Stimulated activated effector memory CD8-positive, alpha-beta T cell treated with anti-CD3 and anti-CD28 coated beads, Interleukin-12 subunit alpha, Interleukin-12 subunit beta, amount 100 ng/mL, for 72 hours (primary cell): ENCODE data around the gene FOLR3.
A peak's percentile ranks its signal among the peaks of the same experiment; 100 is the strongest.
"Not testable (repeated sequence)": the region's sequence is repeated elsewhere in the genome, so short reads cannot be mapped to it uniquely, and the experiment has no call there.

Source experiments
- ATAC-seq: fragments of 150-1000 bp; cut with Tn5 transposase; 2 replicates; pipeline ENCODE4 v1.10.0; 2021
- DNase-seq, 2 donors: peaks; one replicate each; pipeline ENCODE4 v3.0.0; 2021 to 2022; ENCODE audit warnings: low spot score in 2 of 2
- H3K27ac Mint-ChIP-seq: one replicate; pipeline ENCODE4 v1.8.0; 2022; ENCODE audit warnings: mild to moderate bottlenecking, mixed read lengths
- H3K36me3 Mint-ChIP-seq: one replicate; pipeline ENCODE4 v1.8.0; 2022; ENCODE audit warnings: mild to moderate bottlenecking, mixed read lengths
- H3K4me1 Mint-ChIP-seq: one replicate; pipeline ENCODE4 v1.8.0; 2022; ENCODE audit warnings: mixed read lengths
- H3K4me3 Mint-ChIP-seq: one replicate; pipeline ENCODE4 v1.8.0; 2022; ENCODE audit warnings: mild to moderate bottlenecking, mixed read lengths
- H3K9me3 Mint-ChIP-seq: one replicate; pipeline ENCODE4 v1.8.0; 2022; ENCODE audit warnings: mixed read lengths

The FOLR3 gene

GRCh38 chr11:72135473-72135872 is at the start of gene FOLR3:
FOLR3 (plus strand) TSS chr11:72135725; CDS start chr11:72135953, 228 bp downstream.
- H3K4me3 Mint-ChIP-seq, ATAC-seq, DNase-seq, H3K36me3 Mint-ChIP-seq, H3K27ac Mint-ChIP-seq, H3K9me3 Mint-ChIP-seq: not testable (repeated sequence)
- H3K4me1 Mint-ChIP-seq, result peaks cover 21% of the 10 kb centered on the region

DNA sequence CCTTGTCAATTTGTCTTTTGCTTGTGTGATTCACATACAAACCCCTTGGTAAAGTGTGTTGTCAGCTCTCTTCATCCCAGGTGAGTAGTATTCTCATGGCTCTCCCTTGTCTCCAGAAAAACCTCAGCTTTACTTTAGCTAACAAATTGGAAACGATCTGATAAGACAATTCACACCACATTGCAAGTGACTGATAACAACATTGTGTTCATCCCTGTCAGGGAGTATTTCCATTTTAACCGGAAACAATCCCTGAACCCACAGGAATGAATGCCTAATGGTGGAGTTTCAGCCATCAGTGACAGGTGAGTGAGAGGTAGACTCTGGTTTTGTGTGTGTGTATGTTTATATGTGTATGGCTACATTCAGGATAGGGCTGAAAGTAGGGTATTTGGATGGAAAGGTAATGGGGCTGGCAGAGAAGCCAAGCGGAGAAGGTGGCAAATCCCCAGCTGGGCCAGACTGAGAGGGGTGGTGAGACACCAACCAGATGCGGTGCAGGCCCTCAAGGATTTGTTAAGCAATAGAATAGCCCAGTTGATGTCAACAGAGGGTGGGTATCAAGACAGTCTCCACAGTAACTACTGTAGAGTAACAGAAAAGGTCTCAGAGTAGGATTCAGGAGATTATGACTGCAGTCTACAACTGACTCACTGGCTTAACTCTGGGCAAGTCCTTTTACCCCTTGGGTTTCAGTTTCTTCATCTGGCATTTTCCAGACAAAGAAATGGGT is 47.3 kb upstream of the FOLR3 start:
- H3K4me3 Mint-ChIP-seq, result no peak overlapping the region
- no peaks in the 10 kb centered on the region for H3K9me3 Mint-ChIP-seq
- peaks cover 6% of the 10 kb centered on the region for H3K36me3 Mint-ChIP-seq
- H3K27ac Mint-ChIP-seq, result peak overlapping the region; percentile 8
- H3K4me1 Mint-ChIP-seq, result peaks cover 20% of the 10 kb centered on the region
- DNase-seq (no peak), ATAC-seq (peak; percentile 58)

GRCh38 chr11:72091292-72091691 is 44.2 kb upstream of the FOLR3 start:
- peaks cover 22% of the 10 kb centered on the region for H3K36me3 Mint-ChIP-seq
- DNase-seq (peak; percentile 35 to 75), ATAC-seq (peak; percentile 82)
- no peak overlapping the region for H3K4me3 Mint-ChIP-seq
- peaks cover 11% of the 10 kb centered on the region for H3K4me1 Mint-ChIP-seq
- H3K27ac Mint-ChIP-seq, result peak overlapping the region; percentile 70
- no peaks in the 10 kb centered on the region for H3K9me3 Mint-ChIP-seq

DNA sequence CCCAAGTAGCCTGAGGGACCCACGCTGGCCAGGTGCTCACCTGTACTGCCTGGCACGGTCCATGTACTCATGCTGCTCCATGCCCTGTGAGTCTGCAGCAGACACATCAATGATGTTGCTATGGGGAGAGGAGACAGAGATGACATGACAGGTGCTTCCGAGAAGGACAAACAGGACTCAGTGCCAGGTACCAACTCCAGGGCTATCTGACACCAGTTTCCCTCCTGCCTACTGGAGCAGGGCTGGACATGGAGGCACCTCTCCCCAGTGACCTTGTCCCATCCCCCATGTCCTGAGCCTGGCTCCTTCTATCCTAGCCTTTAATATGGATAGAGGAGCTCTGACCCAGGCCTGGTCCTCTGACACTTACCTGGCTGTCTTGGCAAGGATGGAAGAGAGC is 36.8 kb upstream of the FOLR3 start:
- Mint-ChIP-seq H3K4me3 (no peak overlapping the region), H3K4me1 (peaks cover 30% of the 10 kb centered on the region), H3K27ac (peak overlapping the region; percentile 95), H3K9me3 (no peaks in the 10 kb centered on the region), H3K36me3 (peaks cover 50% of the 10 kb centered on the region)
- DNase-seq (no peak), ATAC-seq (no peak)

GRCh38 chr11:72100009-72100408 is 35.5 kb upstream of the FOLR3 start:
- Mint-ChIP-seq H3K4me3 (no peak overlapping the region), H3K4me1 (peaks cover 38% of the 10 kb centered on the region), H3K27ac (peak overlapping the region; percentile 95), H3K36me3 (peaks cover 49% of the 10 kb centered on the region), H3K9me3 (no peaks in the 10 kb centered on the region)
- no peak for DNase-seq
- no peak for ATAC-seq

- ATAC-seq (no peak), DNase-seq (no peak)
- Mint-ChIP-seq H3K4me3 (no peak overlapping the region), H3K4me1 (peaks cover 38% of the 10 kb centered on the region), H3K27ac (peak overlapping the region; percentile 95), H3K9me3 (no peaks in the 10 kb centered on the region), H3K36me3 (peaks cover 44% of the 10 kb centered on the region)
Observed at GRCh38 chr11:72100462-72100861, 35.1 kb upstream of the FOLR3 start.

GRCh38 chr11:72102162-72102561 is 33.4 kb upstream of the FOLR3 start:
- H3K4me1 Mint-ChIP-seq, result peaks cover 38% of the 10 kb centered on the region
- peak overlapping the region; percentile 95 for H3K27ac Mint-ChIP-seq
- H3K4me3 Mint-ChIP-seq, result peak overlapping the region; percentile 84
- H3K36me3 Mint-ChIP-seq, result peaks cover 33% of the 10 kb centered on the region
- ATAC-seq, result no peak
- H3K9me3 Mint-ChIP-seq, result no peaks in the 10 kb centered on the region
- no peak for DNase-seq

DNA sequence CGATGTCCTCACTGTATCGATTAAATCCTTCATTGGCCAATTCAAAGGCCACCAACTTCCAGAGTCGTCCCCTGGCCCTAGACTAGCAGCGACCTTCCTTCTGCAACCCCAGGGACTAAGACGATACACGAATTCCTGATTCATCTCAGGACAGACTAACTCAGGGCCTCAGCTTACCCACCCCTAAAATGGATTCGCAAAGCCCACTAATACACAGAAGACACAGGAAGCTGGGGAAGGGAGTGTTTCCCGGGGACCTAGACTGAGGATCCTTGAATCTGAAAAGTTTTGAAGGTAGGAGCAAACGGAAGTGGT is 32.9 kb upstream of the FOLR3 start:
- H3K36me3 Mint-ChIP-seq, result peaks cover 29% of the 10 kb centered on the region
- no peak for DNase-seq
- H3K4me3 Mint-ChIP-seq, result peak overlapping the region; percentile 84
- ATAC-seq, result peak; percentile 33
- H3K4me1 Mint-ChIP-seq, result peaks cover 38% of the 10 kb centered on the region
- H3K27ac Mint-ChIP-seq, result peak overlapping the region; percentile 95
- no peaks in the 10 kb centered on the region for H3K9me3 Mint-ChIP-seq

- H3K4me1 Mint-ChIP-seq, result peaks cover 38% of the 10 kb centered on the region
- peaks cover 23% of the 10 kb centered on the region for H3K36me3 Mint-ChIP-seq
- DNase-seq, result peak; percentile 88 to 99
- peak within 1 kb of the TSS; percentile 95 for H3K27ac Mint-ChIP-seq
- ATAC-seq, result peak; percentile 96
- H3K4me3 Mint-ChIP-seq, result peak within 1 kb of the TSS; percentile 84
- no peaks in the 10 kb centered on the region for H3K9me3 Mint-ChIP-seq
Observed at GRCh38 chr11:72102946-72103753, 32.4 kb upstream of the FOLR3 start, which contains the start of gene LAMTOR1. LAMTOR1 (minus strand) TSS chr11:72103297; CDS start chr11:72103224, 73 bp downstream.

DNA sequence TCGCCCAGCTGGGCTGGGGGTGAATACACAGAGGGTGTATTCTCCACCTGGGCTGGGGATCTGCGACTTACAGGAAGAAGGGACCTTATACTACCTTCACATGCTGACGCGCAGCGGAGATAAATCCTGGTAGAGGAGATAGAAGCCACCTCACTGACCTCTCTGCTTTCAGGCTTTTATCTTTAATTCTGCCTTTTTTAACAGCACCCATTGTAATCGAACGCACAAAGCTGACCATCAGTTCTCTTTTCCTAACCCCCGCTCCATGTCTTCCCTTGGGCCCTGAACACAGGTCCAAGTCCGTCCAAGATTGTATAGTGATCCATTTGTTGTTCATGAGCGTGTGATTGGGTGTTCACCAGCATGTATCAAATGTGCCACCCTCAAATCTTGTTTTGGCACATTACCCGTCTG is 31.8 kb upstream of the FOLR3 start:
- H3K36me3 Mint-ChIP-seq, result peaks cover 19% of the 10 kb centered on the region
- DNase-seq, result no peak
- peaks cover 38% of the 10 kb centered on the region for H3K4me1 Mint-ChIP-seq
- no peaks in the 10 kb centered on the region for H3K9me3 Mint-ChIP-seq
- peak overlapping the region; percentile 84 for H3K4me3 Mint-ChIP-seq
- no peak for ATAC-seq
- H3K27ac Mint-ChIP-seq, result peak overlapping the region; percentile 95

- no peak within 1 kb of the TSS for H3K4me3 Mint-ChIP-seq
- peaks cover 33% of the 10 kb centered on the region for H3K4me1 Mint-ChIP-seq
Observed at GRCh38 chr11:72105888-72106287, 29.6 kb upstream of the FOLR3 start, which contains the start of gene TOMT. TOMT (plus strand) TSS chr11:72105924; CDS start chr11:72105952, 28 bp downstream.

DNA sequence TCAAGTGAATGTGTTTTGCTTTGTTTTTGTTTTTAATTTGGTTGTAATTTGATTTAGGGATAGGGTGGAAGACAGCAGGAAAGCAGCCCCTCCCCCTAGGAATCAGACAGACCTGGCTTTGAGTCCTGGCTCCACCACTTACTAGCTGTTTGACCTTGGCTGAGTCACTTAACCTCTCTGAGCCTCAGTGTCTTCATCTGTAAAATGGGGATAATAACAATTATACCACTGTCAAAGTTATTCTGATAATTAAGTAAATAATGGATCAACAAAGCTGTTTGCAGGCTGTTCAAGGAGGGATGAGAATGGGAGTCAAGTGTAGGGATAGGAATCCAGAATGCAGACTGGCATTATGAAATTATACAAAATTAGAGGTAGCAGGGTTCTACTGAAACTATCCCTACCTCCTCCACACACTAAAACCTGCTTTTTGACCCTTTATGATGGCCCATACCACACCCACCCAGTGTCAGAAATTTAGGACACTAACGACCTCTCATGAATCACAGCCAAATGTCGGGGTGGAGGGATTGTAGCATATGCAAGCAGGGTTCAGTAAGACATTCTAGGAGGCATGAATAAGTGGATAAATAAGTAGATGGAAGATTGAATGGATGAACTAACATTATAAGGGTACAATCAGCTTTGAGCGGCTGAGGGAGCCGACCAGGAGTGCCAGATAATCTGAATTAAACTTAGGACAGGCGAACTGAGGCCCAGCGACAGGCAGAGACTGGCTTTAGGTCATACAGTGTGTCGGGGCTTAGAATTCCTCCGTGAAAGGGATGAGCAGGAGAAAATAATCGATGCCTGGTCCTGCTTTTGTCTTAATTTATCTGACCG is 24.0 kb upstream of the FOLR3 start:
- H3K4me3 Mint-ChIP-seq, result peak overlapping the region; percentile 85
- H3K36me3 Mint-ChIP-seq, result peaks cover 14% of the 10 kb centered on the region
- peak; percentile 0 for ATAC-seq
- DNase-seq, result no peak
- H3K9me3 Mint-ChIP-seq, result no peaks in the 10 kb centered on the region
- H3K4me1 Mint-ChIP-seq, result peaks cover 20% of the 10 kb centered on the region
- peak overlapping the region; percentile 98 for H3K27ac Mint-ChIP-seq

More at GRCh38 chr11:72105888-72106287, 29.6 kb upstream of the FOLR3 start, which contains the start of gene TOMT:
- Mint-ChIP-seq H3K27ac (peak within 1 kb of the TSS; percentile 95), H3K9me3 (no peaks in the 10 kb centered on the region), H3K36me3 (peaks cover 14% of the 10 kb centered on the region)
- ATAC-seq, result no peak
- DNase-seq, result no peak

DNA sequence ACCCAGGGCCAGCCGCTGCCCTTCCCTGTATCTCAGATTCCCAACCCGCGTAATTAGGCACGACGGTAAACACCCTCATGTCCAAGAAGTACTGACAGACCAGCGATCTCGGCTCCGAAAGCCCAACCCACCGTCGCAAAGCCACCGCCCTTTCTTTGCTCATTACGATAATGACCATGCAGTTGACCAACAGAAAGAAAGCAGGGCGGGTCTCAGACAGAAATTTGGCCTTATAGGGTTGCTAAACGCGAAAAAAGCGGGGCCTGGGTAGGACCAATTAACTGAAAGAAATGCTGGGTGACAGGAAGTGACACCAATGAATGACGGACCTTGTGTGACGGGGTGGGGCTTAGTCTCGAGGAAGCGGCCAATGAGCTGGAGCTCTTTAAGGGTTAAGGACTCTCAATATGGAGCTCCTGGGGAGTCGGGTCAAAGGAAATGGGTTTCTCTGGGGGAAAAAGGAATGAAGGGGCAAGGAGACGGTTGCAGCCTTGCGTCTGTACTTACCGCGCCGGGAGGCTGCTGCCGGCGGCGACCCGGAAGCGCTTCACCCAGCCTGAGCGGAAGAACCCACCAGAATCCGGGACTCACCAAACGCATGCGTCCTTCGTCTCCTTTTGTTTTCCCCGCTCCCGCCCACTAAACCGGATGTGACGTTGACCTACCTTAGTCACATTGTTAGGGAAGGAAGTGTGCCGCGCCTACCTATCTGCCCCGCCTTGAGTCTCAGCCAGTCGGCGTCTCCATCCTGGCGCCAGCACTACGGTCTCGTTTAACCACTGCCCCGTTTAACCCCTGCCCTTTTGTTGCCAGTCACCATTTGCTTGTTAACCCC is 23.2 kb upstream of the FOLR3 start, which contains the start of gene ANAPC15:
Gene ANAPC15 (minus strand): TSS at position 553 of the 835 bp plus-strand sequence. CDS start 1,419 bp downstream, outside the sequence.
- peak within 1 kb of the TSS; percentile 98 for H3K27ac Mint-ChIP-seq
- H3K4me1 Mint-ChIP-seq, result peaks cover 20% of the 10 kb centered on the region
- peak; percentile 93 for ATAC-seq
- DNase-seq, result peak; percentile 91 to 99
- peak within 1 kb of the TSS; percentile 85 for H3K4me3 Mint-ChIP-seq
- peaks cover 14% of the 10 kb centered on the region for H3K36me3 Mint-ChIP-seq
- H3K9me3 Mint-ChIP-seq, result no peaks in the 10 kb centered on the region
